WTC11 (cell line): Measurements from ENCODE around the gene MCM3AP. TPM values are rescaled to one million over a fixed set of nuclear protein-coding genes. Genes with fewer than 3 reads are reported as not detected.

Experiments
- ATAC-seq: fragments of 200-7000 bp; cut with Tn5 transposase; 2 replicates; pipeline ENCODE4 v1.10.0; 2021; ENCODE audit warnings: mild to moderate bottlenecking, moderate library complexity
- CTCF ChIA-PET: fragments of 300-600 bp; sonication (Branson Sonifier 250); formaldehyde crosslinking; loops from one replicate; lab custom pipeline; 2021; ENCODE audit warnings: antibody characterized with exemption; lab: Charles Lee
- POLR2A ChIA-PET: fragments of 350-600 bp; sonication (Branson Sonifier 250); formaldehyde crosslinking; loops from one replicate; lab custom pipeline; 2021; ENCODE audit warnings: antibody characterized with exemption; lab: Charles Lee
- DNase-seq: peaks from one replicate; pipeline ENCODE4 v3.0.0; 2021; ENCODE audit warnings: low spot score
- H3K27ac Mint-ChIP-seq: 2 replicates; pipeline ENCODE4 v1.8.0; 2021; ENCODE audit warnings: mixed read lengths
- H3K27me3 Mint-ChIP-seq: 2 replicates; pipeline ENCODE4 v1.8.0; 2021; ENCODE audit warnings: low read depth, mild to moderate bottlenecking, moderate library complexity, mixed read lengths
- H3K36me3 Mint-ChIP-seq: 2 replicates; pipeline ENCODE4 v1.8.0; 2021; ENCODE audit warnings: mixed read lengths
- H3K4me1 Mint-ChIP-seq: 2 replicates; pipeline ENCODE4 v1.8.0; 2022; ENCODE audit warnings: mixed read lengths
- H3K4me3 Mint-ChIP-seq: 2 replicates; pipeline ENCODE4 v1.8.0; 2021; ENCODE audit warnings: mild to moderate bottlenecking, moderate library complexity, mixed read lengths
- H3K9me3 Mint-ChIP-seq: 2 replicates; pipeline ENCODE4 v1.8.0; 2021; ENCODE audit warnings: mixed read lengths
- ATF1 ChIP-seq: sonication (generic); formaldehyde crosslinking; IDR thresholded peaks from 2 replicates; pipeline ENCODE4 v1.8.1; 2023; ENCODE audit warnings: mild to moderate bottlenecking, moderate library complexity, missing genetic modification reagents
- CREB1 ChIP-seq: sonication (generic); formaldehyde crosslinking; IDR thresholded peaks from 2 replicates; pipeline ENCODE4 v1.8.0; 2023; ENCODE audit warnings: mild to moderate bottlenecking, missing genetic modification reagents
- EMX1 ChIP-seq: fragments of 250-450 bp; sonication (Bioruptor Pico); IDR thresholded peaks from 2 replicates; pipeline ENCODE4 v1.8.0; 2021; ENCODE audit warnings: mild to moderate bottlenecking
- HMGA2 ChIP-seq: fragments of 250-450 bp; sonication (Bioruptor Pico); IDR thresholded peaks from 2 replicates; pipeline ENCODE4 v1.4.0; 2021; ENCODE audit warnings: mild to moderate bottlenecking, moderate library complexity
- KAT7 ChIP-seq: sonication (generic); formaldehyde crosslinking; IDR thresholded peaks from 2 replicates; pipeline ENCODE4 v1.8.1; 2023; ENCODE audit warnings: missing genetic modification reagents, mild to moderate bottlenecking, borderline replicate concordance
- NR1H2 ChIP-seq: sonication (generic); formaldehyde crosslinking; IDR thresholded peaks from 2 replicates; pipeline ENCODE4 v1.9.0; 2021; ENCODE audit warnings: mild to moderate bottlenecking, moderate library complexity, missing genetic modification reagents
- OVOL2 ChIP-seq: fragments of 250-450 bp; sonication (Bioruptor Pico); IDR thresholded peaks from 2 replicates; pipeline ENCODE4 v1.9.0; 2021; ENCODE audit warnings: mild to moderate bottlenecking, borderline replicate concordance
- RELA ChIP-seq: sonication (generic); formaldehyde crosslinking; IDR thresholded peaks from 2 replicates; pipeline ENCODE4 v1.8.1; 2022; ENCODE audit warnings: missing genetic modification reagents, mild to moderate bottlenecking, borderline replicate concordance
- SMAD4 ChIP-seq: sonication (generic); formaldehyde crosslinking; IDR thresholded peaks from 2 replicates; pipeline ENCODE4 v1.8.0; 2022; ENCODE audit warnings: mild to moderate bottlenecking, missing genetic modification reagents
- TCF7 ChIP-seq: sonication (generic); formaldehyde crosslinking; IDR thresholded peaks from 2 replicates; pipeline ENCODE4 v1.8.0; 2022; ENCODE audit warnings: mild to moderate bottlenecking, low read depth, missing genetic modification reagents, moderate library complexity
- TEAD4 ChIP-seq: sonication (generic); formaldehyde crosslinking; IDR thresholded peaks from 2 replicates; pipeline ENCODE4 v1.8.0; 2022; ENCODE audit warnings: mild to moderate bottlenecking, missing genetic modification reagents
- ZNF317 ChIP-seq: sonication (generic); formaldehyde crosslinking; IDR thresholded peaks from 2 replicates; pipeline ENCODE4 v1.8.1; 2023; ENCODE audit warnings: low read depth, mild to moderate bottlenecking, moderate library complexity, missing genetic modification reagents, borderline replicate concordance
- ZNF396 ChIP-seq: fragments of 250-450 bp; sonication (Bioruptor Pico); IDR thresholded peaks from 2 replicates; pipeline ENCODE4 v1.8.0; 2021; ENCODE audit warnings: mild to moderate bottlenecking, moderate library complexity, borderline replicate concordance
- total RNA-seq: library from RNA; stranded (reverse); gene quantifications from 3 replicates; pipeline ENCODE4 v1.2.3, GENCODE V29; 2021
- TF ChIP-seq, protein P1 (sequence below): sonication (generic); formaldehyde crosslinking; IDR thresholded peaks from 2 replicates; pipeline ENCODE4 v1.8.0; 2022; ENCODE audit warnings: mild to moderate bottlenecking, missing genetic modification reagents
- TF ChIP-seq, protein P2 (sequence below): fragments of 250-450 bp; sonication (Bioruptor Pico); IDR thresholded peaks from 2 replicates; pipeline ENCODE4 v2.1.2; 2022; ENCODE audit warnings: mild to moderate bottlenecking, moderate library complexity
- TF ChIP-seq, protein P3 (sequence below): sonication (generic); formaldehyde crosslinking; conservative IDR thresholded peaks from 2 replicates; pipeline ENCODE4 v1.8.1; 2022; ENCODE audit warnings: mild to moderate bottlenecking, missing genetic modification reagents
- TF ChIP-seq, protein P4 (sequence below): fragments of 250-450 bp; sonication (Bioruptor Pico); IDR thresholded peaks from 2 replicates; pipeline ENCODE4 v1.9.0; 2021; ENCODE audit warnings: mild to moderate bottlenecking, borderline replicate concordance
- TF ChIP-seq, protein P5 (sequence below): sonication (generic); formaldehyde crosslinking; conservative IDR thresholded peaks from 2 replicates; pipeline ENCODE4 v1.8.1; 2023; ENCODE audit warnings: mild to moderate bottlenecking, low read depth, missing genetic modification reagents, moderate library complexity
- TF ChIP-seq, protein P6 (sequence below): sonication (generic); formaldehyde crosslinking; IDR thresholded peaks from 2 replicates; pipeline ENCODE4 v1.8.1; 2023; ENCODE audit warnings: mild to moderate bottlenecking, missing genetic modification reagents, moderate library complexity
- TF ChIP-seq, protein P7 (sequence below): sonication (generic); formaldehyde crosslinking; IDR thresholded peaks from 2 replicates; pipeline ENCODE4 v1.8.0; 2023; ENCODE audit warnings: mild to moderate bottlenecking, missing genetic modification reagents

MCM3AP gene
- total RNA-seq, 1 experiment from 2014 or later, result 167 TPM

DNA sequence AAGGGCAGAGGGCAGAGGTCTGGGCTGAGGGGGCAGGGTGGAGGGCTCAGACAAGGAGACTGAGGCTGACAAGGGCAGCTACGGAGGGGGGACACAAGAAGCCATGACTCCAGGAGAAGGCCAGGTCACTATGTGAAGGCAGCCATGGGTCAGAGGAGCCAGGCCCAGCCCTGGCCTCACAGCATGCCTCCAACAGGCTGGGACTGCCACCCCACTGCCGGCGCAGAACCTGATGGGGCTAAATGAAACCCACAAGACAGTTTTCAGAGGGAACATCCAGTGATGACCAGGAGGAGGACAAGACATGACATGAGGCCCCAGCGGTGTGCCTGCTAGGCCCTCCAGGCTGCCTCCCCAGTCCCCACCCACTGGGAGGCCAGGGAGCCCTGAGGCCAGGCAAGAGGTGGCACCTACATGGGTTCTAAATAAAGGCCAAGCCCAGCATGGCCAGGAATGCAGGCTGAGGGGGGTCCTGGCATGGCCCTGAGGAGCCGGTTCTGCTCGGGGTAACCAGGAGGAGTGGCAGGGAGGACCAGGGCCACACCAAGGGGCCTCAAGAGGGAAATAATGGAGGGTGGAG lies 29.6 kb downstream of the MCM3AP start:
- Mint-ChIP-seq H3K9me3 (no peaks in the 10 kb centered on the region), H3K27ac (no peak overlapping the region), H3K36me3 (peaks cover 72% of the 10 kb centered on the region), H3K4me1 (no peaks in the 10 kb centered on the region), H3K27me3 (no peaks in the 10 kb centered on the region), H3K4me3 (no peak overlapping the region)
- POLR2A ChIA-PET, result no interaction called here
- TF ChIP-seq ZNF396 (no peak), ATF1 (CRISPR knock-in tag) (no peak), KAT7 (no peak), TCF7 (CRISPR knock-in tag) (no peak), CREB1 (CRISPR knock-in tag) (no peak), ZNF317 (CRISPR knock-in tag) (no peak), NR1H2 (CRISPR knock-in tag) (no peak), RELA (CRISPR knock-in tag) (no peak), HMGA2 (CRISPR knock-in tag) (no peak), SMAD4 (CRISPR knock-in tag) (no peak), TEAD4 (no peak), EMX1 (no peak), OVOL2 (CRISPR knock-in tag) (no peak)
- TF ChIP-seq, protein P1, sequence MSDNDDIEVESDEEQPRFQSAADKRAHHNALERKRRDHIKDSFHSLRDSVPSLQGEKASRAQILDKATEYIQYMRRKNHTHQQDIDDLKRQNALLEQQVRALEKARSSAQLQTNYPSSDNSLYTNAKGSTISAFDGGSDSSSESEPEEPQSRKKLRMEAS (CRISPR knock-in tag), result no peak
- TF ChIP-seq, protein P2, sequence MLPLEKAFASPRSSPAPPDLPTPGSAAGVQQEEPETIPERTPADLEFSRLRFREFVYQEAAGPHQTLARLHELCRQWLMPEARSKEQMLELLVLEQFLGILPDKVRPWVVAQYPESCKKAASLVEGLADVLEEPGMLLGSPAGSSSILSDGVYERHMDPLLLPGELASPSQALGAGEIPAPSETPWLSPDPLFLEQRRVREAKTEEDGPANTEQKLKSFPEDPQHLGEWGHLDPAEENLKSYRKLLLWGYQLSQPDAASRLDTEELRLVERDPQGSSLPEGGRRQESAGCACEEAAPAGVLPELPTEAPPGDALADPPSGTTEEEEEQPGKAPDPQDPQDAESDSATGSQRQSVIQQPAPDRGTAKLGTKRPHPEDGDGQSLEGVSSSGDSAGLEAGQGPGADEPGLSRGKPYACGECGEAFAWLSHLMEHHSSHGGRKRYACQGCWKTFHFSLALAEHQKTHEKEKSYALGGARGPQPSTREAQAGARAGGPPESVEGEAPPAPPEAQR (CRISPR knock-in tag), result no peak
- TF ChIP-seq, protein P3, sequence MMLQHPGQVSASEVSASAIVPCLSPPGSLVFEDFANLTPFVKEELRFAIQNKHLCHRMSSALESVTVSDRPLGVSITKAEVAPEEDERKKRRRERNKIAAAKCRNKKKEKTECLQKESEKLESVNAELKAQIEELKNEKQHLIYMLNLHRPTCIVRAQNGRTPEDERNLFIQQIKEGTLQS (CRISPR knock-in tag), result no peak
- TF ChIP-seq, protein P4, sequence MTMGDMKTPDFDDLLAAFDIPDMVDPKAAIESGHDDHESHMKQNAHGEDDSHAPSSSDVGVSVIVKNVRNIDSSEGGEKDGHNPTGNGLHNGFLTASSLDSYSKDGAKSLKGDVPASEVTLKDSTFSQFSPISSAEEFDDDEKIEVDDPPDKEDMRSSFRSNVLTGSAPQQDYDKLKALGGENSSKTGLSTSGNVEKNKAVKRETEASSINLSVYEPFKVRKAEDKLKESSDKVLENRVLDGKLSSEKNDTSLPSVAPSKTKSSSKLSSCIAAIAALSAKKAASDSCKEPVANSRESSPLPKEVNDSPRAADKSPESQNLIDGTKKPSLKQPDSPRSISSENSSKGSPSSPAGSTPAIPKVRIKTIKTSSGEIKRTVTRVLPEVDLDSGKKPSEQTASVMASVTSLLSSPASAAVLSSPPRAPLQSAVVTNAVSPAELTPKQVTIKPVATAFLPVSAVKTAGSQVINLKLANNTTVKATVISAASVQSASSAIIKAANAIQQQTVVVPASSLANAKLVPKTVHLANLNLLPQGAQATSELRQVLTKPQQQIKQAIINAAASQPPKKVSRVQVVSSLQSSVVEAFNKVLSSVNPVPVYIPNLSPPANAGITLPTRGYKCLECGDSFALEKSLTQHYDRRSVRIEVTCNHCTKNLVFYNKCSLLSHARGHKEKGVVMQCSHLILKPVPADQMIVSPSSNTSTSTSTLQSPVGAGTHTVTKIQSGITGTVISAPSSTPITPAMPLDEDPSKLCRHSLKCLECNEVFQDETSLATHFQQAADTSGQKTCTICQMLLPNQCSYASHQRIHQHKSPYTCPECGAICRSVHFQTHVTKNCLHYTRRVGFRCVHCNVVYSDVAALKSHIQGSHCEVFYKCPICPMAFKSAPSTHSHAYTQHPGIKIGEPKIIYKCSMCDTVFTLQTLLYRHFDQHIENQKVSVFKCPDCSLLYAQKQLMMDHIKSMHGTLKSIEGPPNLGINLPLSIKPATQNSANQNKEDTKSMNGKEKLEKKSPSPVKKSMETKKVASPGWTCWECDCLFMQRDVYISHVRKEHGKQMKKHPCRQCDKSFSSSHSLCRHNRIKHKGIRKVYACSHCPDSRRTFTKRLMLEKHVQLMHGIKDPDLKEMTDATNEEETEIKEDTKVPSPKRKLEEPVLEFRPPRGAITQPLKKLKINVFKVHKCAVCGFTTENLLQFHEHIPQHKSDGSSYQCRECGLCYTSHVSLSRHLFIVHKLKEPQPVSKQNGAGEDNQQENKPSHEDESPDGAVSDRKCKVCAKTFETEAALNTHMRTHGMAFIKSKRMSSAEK (CRISPR knock-in tag), result no peak
- TF ChIP-seq, protein P5, sequence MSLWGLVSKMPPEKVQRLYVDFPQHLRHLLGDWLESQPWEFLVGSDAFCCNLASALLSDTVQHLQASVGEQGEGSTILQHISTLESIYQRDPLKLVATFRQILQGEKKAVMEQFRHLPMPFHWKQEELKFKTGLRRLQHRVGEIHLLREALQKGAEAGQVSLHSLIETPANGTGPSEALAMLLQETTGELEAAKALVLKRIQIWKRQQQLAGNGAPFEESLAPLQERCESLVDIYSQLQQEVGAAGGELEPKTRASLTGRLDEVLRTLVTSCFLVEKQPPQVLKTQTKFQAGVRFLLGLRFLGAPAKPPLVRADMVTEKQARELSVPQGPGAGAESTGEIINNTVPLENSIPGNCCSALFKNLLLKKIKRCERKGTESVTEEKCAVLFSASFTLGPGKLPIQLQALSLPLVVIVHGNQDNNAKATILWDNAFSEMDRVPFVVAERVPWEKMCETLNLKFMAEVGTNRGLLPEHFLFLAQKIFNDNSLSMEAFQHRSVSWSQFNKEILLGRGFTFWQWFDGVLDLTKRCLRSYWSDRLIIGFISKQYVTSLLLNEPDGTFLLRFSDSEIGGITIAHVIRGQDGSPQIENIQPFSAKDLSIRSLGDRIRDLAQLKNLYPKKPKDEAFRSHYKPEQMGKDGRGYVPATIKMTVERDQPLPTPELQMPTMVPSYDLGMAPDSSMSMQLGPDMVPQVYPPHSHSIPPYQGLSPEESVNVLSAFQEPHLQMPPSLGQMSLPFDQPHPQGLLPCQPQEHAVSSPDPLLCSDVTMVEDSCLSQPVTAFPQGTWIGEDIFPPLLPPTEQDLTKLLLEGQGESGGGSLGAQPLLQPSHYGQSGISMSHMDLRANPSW (CRISPR knock-in tag), result no peak
- TF ChIP-seq, protein P6, sequence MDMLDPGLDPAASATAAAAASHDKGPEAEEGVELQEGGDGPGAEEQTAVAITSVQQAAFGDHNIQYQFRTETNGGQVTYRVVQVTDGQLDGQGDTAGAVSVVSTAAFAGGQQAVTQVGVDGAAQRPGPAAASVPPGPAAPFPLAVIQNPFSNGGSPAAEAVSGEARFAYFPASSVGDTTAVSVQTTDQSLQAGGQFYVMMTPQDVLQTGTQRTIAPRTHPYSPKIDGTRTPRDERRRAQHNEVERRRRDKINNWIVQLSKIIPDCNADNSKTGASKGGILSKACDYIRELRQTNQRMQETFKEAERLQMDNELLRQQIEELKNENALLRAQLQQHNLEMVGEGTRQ (CRISPR knock-in tag), result no peak
- TF ChIP-seq, protein P7, sequence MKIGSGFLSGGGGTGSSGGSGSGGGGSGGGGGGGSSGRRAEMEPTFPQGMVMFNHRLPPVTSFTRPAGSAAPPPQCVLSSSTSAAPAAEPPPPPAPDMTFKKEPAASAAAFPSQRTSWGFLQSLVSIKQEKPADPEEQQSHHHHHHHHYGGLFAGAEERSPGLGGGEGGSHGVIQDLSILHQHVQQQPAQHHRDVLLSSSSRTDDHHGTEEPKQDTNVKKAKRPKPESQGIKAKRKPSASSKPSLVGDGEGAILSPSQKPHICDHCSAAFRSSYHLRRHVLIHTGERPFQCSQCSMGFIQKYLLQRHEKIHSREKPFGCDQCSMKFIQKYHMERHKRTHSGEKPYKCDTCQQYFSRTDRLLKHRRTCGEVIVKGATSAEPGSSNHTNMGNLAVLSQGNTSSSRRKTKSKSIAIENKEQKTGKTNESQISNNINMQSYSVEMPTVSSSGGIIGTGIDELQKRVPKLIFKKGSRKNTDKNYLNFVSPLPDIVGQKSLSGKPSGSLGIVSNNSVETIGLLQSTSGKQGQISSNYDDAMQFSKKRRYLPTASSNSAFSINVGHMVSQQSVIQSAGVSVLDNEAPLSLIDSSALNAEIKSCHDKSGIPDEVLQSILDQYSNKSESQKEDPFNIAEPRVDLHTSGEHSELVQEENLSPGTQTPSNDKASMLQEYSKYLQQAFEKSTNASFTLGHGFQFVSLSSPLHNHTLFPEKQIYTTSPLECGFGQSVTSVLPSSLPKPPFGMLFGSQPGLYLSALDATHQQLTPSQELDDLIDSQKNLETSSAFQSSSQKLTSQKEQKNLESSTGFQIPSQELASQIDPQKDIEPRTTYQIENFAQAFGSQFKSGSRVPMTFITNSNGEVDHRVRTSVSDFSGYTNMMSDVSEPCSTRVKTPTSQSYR (CRISPR knock-in tag), result no peak
- no peak for ATAC-seq
- DNase-seq, result no peak
- CTCF ChIA-PET, result interaction anchor here (1.4 kb wide), 1 partner anchor 31 kb away, joined by 5 read pairs; no protein-coding TSS in a partner anchor
